A549 (cell line): ENCODE results near the gene CTSF. TPM values are rescaled to one million over a fixed set of nuclear protein-coding genes. Genes with fewer than 3 reads are reported as not detected.

Experiments used
- ATAC-seq, 2 experiments: fragments of 200-7000 bp in 1 of 2; fragments of >200 bp in 1 of 2; cut with Nextera tagmentation in 1 of 2; cut with Tn5 transposase in 1 of 2; 3 replicates each; pipeline versions ENCODE4 v1.8.0 to v1.9.1; 2018 to 2020; ENCODE audit warnings: mild to moderate bottlenecking in 1 of 2, moderate library complexity in 1 of 2
- CTCF ChIA-PET: fragments of 300-600 bp; sonication (Branson Sonifier 250); formaldehyde crosslinking; extraction: SDS; loops from one replicate; lab custom pipeline; 2021; ENCODE audit warnings: antibody characterized with exemption, inconsistent platforms; lab: Yijun Ruan, JAX
- POLR2A ChIA-PET: fragments of 350-600 bp; formaldehyde crosslinking; extraction: SDS; loops from one replicate; lab custom pipeline; 2021; ENCODE audit warnings: antibody characterized with exemption, inconsistent platforms; lab: Yijun Ruan, JAX
- DNase-seq, 2 experiments: peaks; one replicate each; pipeline versions ENCODE4 v3.0.0 to v3.0.0-alpha.2; 2011 to 2016; ENCODE audit warnings: low read depth in 1 of 2, low spot score in 1 of 2
- FAIRE-seq: peaks from 2 replicates; lab custom pipeline; 2011; peaks lifted over from hg19 to GRCh38; lab: Jason Lieb, UNC
- H3K27ac ChIP-seq, 2 experiments: fragments of >200 bp; sonication (Bioruptor Twin); formaldehyde crosslinking; 3 replicates each; pipeline ENCODE4 v1.5.1; 2016 to 2017
- H3K4me1 ChIP-seq: fragments of >200 bp; sonication (Bioruptor Twin); formaldehyde crosslinking; 3 replicates; pipeline ENCODE4 v1.6.1; 2016
- H3K4me2 ChIP-seq: fragments of >200 bp; sonication (Bioruptor Twin); formaldehyde crosslinking; 3 replicates; pipeline ENCODE4 v1.6.1; 2016
- H3K4me3 ChIP-seq: fragments of >200 bp; sonication (Bioruptor Twin); formaldehyde crosslinking; 3 replicates; pipeline ENCODE4 v1.5.1; 2016
- H3K9me3 ChIP-seq: fragments of >200 bp; sonication (Bioruptor Twin); formaldehyde crosslinking; 3 replicates; pipeline ENCODE4 v1.6.1; 2016
- CEBPB ChIP-seq, 2 experiments: fragments of >200 bp in 1 of 2; sonication (Bioruptor Twin) in 1 of 2; formaldehyde crosslinking in 1 of 2; IDR thresholded peaks; 2 replicates each; pipeline ENCODE4 v1.6.1; 2012 to 2016
- CHD4 ChIP-seq: fragments of 200-600 bp; sonication (generic); IDR thresholded peaks from 2 replicates; pipeline ENCODE4 v1.6.1; 2016; ENCODE audit warnings: antibody characterized with exemption, mild to moderate bottlenecking, borderline replicate concordance
- EHMT2 ChIP-seq: fragments of 200-600 bp; sonication (generic); IDR thresholded peaks from 2 replicates; pipeline ENCODE4 v1.6.1; 2016; ENCODE audit warnings: antibody characterized with exemption, low read depth, mild to moderate bottlenecking, moderate library complexity
- ESRRA ChIP-seq: fragments of 150-350 bp; IDR thresholded peaks from 2 replicates; pipeline ENCODE4 v1.6.1; 2014; ENCODE audit warnings: mild to moderate bottlenecking, low read length, borderline replicate concordance
- HEYL ChIP-seq: fragments of 250-450 bp; sonication (Bioruptor Pico); IDR thresholded peaks from 2 replicates; pipeline ENCODE4 v1.8.0; 2021; ENCODE audit warnings: mild to moderate bottlenecking, moderate library complexity
- HOXA7 ChIP-seq: fragments of 250-450 bp; sonication (Bioruptor Pico); IDR thresholded peaks from 2 replicates; pipeline ENCODE4 v1.5.0; 2020; ENCODE audit warnings: mild to moderate bottlenecking, moderate library complexity
- HOXB13 ChIP-seq: fragments of 250-450 bp; sonication (Bioruptor Pico); IDR thresholded peaks from 2 replicates; pipeline ENCODE4 v1.5.0; 2020; ENCODE audit warnings: low read depth, mild to moderate bottlenecking, moderate library complexity
- JUNB ChIP-seq: fragments of >200 bp; sonication (Bioruptor Twin); formaldehyde crosslinking; IDR thresholded peaks from 2 replicates; pipeline ENCODE4 v1.6.1; 2016
- KDM1A ChIP-seq: fragments of 200-600 bp; sonication (generic); IDR thresholded peaks from 2 replicates; pipeline ENCODE4 v1.6.1; 2016; ENCODE audit warnings: low read depth, mild to moderate bottlenecking
- MAFK ChIP-seq: fragments of 450-650 bp; IDR thresholded peaks from 2 replicates; pipeline ENCODE4 v1.6.1; 2014; ENCODE audit not compliant: partially characterized antibody
- MAZ ChIP-seq: fragments of 150-350 bp; IDR thresholded peaks from 2 replicates; pipeline ENCODE4 v1.6.1; 2014; ENCODE audit warnings: antibody characterized with exemption, low read depth, low read length, borderline replicate concordance
- NFE2L2 ChIP-seq: fragments of 150-350 bp; conservative IDR thresholded peaks from 2 replicates; pipeline ENCODE4 v1.6.1; 2014; ENCODE audit warnings: low read length
- NPAS2 ChIP-seq: fragments of 250-450 bp; sonication (Bioruptor Pico); IDR thresholded peaks from 2 replicates; pipeline ENCODE4 v1.8.0; 2022; ENCODE audit warnings: mild to moderate bottlenecking, moderate library complexity, borderline replicate concordance
- RNF2 ChIP-seq: fragments of 200-600 bp; sonication (generic); IDR thresholded peaks from 2 replicates; pipeline ENCODE4 v1.6.1; 2016; ENCODE audit warnings: low read depth, mild to moderate bottlenecking, antibody characterized with exemption, moderate library complexity, borderline replicate concordance
- TP53 ChIP-seq: fragments of 250-450 bp; sonication (Bioruptor Pico); IDR thresholded peaks from 2 replicates; pipeline ENCODE4 v1.5.0; 2021; ENCODE audit warnings: mild to moderate bottlenecking, moderate library complexity
- ZFP36 ChIP-seq: fragments of 450-650 bp; IDR thresholded peaks from 2 replicates; pipeline ENCODE4 v1.6.1; 2014; ENCODE audit warnings: borderline replicate concordance; ENCODE audit not compliant: partially characterized antibody
- WGBS: methylation state at CpG from one replicate; pipeline ENCODE4 v1.1.6; 2017; ENCODE audit errors: missing lambda C conversion rate; 5-methylcytosine and 5-hydroxymethylcytosine counted together
- polyA plus RNA-seq, 4 experiments: library from polyadenylated mRNA; depleted of rRNA in 3 of 4; stranded (reverse); fragments of >200 nt; fragmentation: RNase III in 1 of 4; extraction: RNeasy Plus Mini Kit Qiagen cat#74134 plus additional on column Dnase treatment in 1 of 4; gene quantifications; 2 replicates in 3 of 4; 3 replicates in 1 of 4; pipeline ENCODE4 v1.2.3, GENCODE V29; 2011 to 2017
- TF ChIP-seq, protein P1 (sequence below): IDR thresholded peaks from 2 replicates; pipeline ENCODE4 v1.6.1; 2012; ENCODE audit warnings: low read depth, borderline replicate concordance
- TF ChIP-seq, protein P2 (sequence below): fragments of 450-650 bp; IDR thresholded peaks from 2 replicates; pipeline ENCODE4 v1.6.1; 2014; ENCODE audit warnings: antibody characterized with exemption
- TF ChIP-seq, protein P3 (sequence below): fragments of >200 bp; sonication (Bioruptor Twin); formaldehyde crosslinking; IDR thresholded peaks from 3 replicates; pipeline ENCODE4 v1.5.1; 2016
- TF ChIP-seq, protein P4 (sequence below): fragments of 250-450 bp; sonication (Bioruptor Pico); IDR thresholded peaks from 2 replicates; pipeline ENCODE4 v1.5.0; 2020; ENCODE audit warnings: low read depth, mild to moderate bottlenecking, moderate library complexity
- TF ChIP-seq, protein P5 (sequence below): fragments of 200-600 bp; sonication (generic); IDR thresholded peaks from 2 replicates; pipeline ENCODE4 v1.6.1; 2016; ENCODE audit warnings: antibody characterized with exemption, mild to moderate bottlenecking, moderate library complexity
- TF ChIP-seq, protein P6 (sequence below): fragments of >200 bp; sonication (Bioruptor Twin); formaldehyde crosslinking; IDR thresholded peaks from 3 replicates; pipeline ENCODE4 v1.6.1; 2016
- TF ChIP-seq, protein P7 (sequence below): IDR thresholded peaks from 2 replicates; pipeline ENCODE4 v1.6.1; 2012
- TF ChIP-seq, protein P8 (sequence below): fragments of >200 bp; sonication (Bioruptor Twin); formaldehyde crosslinking; IDR thresholded peaks from 2 replicates; pipeline ENCODE4 v1.6.1; 2016

Gene CTSF
- polyA plus RNA-seq, 2 of the 4 experiments (the other 2 are of a cell fraction): 19.2 to 29.8 TPM

DNA sequence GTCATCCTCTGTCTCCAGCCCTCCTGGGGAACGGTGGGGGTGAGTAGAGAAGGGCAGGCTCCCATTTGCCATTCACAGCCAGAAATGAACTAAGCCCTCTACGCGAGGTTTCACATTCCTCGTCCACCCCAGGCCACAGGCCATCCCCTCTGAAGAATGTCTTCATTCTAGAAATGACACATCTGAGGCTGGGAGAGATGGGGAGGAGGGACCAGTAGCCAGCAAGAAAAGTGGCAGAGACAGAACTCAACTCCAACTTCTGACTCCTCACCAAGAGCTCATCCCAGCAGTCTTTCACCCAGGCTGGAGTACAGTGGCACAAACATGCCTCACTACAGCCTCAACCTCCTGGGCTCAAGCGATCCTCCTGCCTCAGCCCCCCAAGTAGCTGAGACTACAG lies 3.4 kb downstream of the CTSF start:
- no peaks in the 10 kb centered on the region for H3K9me3 ChIP-seq
- CTCF ChIA-PET: interaction anchor here (1.0 to 1.5 kb wide), 2 partner anchors 13 to 156 kb away, joined by 4 read pairs; no protein-coding TSS in a partner anchor
- no peak for FAIRE-seq

DNA sequence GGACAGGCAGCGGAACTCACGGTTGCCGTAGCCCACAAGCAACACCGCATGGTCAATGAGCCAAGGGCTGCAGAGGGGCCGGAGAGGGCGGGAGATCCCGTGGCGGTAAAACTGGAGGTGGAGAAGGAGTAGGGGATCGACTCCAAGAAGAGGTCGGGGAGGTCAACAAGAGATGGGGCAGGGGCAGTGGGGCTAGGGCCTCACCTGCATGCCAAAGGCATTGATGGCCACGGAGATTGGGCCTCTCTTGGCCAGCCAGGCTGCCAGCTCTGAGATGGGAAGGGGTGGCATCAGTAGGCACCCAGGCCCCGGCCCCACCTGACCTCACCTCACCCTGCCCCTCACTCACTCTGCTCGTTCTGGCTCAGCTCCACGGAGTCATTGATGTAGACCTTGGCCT lies 3.9 kb downstream of the CTSF start:
- WGBS: 86% methylated on average over 12 of the region's 14 CpGs
- ChIA-PET POLR2A (no interaction called here), CTCF (interaction anchor here (1.0 to 1.5 kb wide), 2 partner anchors 13 to 155 kb away, joined by 4 read pairs; no protein-coding TSS in a partner anchor)

More for the DNA sequence above, 3.4 kb downstream of the CTSF start:
- Histone ChIP-seq H3K4me3 (no peak overlapping the region), H3K4me1 (peaks cover 5% of the 10 kb centered on the region; the same call in 1 of the 3 replicates), H3K27ac (no peak overlapping the region), H3K4me2 (no peak overlapping the region)
- ATAC-seq (no peak), DNase-seq (no peak)
- POLR2A ChIA-PET: no interaction called here
- 86% methylated on average over 5 of the region's 5 CpGs for whole genome bisulfite sequencing
- TF ChIP-seq HEYL (no peak), EHMT2 (no peak), TP53 (CRISPR knock-in tag) (no peak)
- TF ChIP-seq, protein P1, sequence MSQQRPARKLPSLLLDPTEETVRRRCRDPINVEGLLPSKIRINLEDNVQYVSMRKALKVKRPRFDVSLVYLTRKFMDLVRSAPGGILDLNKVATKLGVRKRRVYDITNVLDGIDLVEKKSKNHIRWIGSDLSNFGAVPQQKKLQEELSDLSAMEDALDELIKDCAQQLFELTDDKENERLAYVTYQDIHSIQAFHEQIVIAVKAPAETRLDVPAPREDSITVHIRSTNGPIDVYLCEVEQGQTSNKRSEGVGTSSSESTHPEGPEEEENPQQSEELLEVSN: no peak
- TF ChIP-seq, protein P2, sequence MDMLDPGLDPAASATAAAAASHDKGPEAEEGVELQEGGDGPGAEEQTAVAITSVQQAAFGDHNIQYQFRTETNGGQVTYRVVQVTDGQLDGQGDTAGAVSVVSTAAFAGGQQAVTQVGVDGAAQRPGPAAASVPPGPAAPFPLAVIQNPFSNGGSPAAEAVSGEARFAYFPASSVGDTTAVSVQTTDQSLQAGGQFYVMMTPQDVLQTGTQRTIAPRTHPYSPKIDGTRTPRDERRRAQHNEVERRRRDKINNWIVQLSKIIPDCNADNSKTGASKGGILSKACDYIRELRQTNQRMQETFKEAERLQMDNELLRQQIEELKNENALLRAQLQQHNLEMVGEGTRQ: no peak

More for the DNA sequence above, 3.9 kb downstream of the CTSF start:
- H3K4me2 ChIP-seq: no peak overlapping the region
- peaks cover 5% of the 10 kb centered on the region; the same call in 1 of the 3 replicates for H3K4me1 ChIP-seq
- TF ChIP-seq NPAS2 (CRISPR knock-in tag) (no peak), CEBPB (IDR thresholded peaks at IDR 0.05) (no peak), HOXB13 (no peak), KDM1A (no peak), HOXA7 (CRISPR knock-in tag) (no peak), CHD4 (no peak), MAZ (no peak), RNF2 (no peak), NFE2L2 (no peak), ESRRA (no peak), ZFP36 (no peak), MAFK (no peak), JUNB (no peak)
- TF ChIP-seq, protein P3, sequence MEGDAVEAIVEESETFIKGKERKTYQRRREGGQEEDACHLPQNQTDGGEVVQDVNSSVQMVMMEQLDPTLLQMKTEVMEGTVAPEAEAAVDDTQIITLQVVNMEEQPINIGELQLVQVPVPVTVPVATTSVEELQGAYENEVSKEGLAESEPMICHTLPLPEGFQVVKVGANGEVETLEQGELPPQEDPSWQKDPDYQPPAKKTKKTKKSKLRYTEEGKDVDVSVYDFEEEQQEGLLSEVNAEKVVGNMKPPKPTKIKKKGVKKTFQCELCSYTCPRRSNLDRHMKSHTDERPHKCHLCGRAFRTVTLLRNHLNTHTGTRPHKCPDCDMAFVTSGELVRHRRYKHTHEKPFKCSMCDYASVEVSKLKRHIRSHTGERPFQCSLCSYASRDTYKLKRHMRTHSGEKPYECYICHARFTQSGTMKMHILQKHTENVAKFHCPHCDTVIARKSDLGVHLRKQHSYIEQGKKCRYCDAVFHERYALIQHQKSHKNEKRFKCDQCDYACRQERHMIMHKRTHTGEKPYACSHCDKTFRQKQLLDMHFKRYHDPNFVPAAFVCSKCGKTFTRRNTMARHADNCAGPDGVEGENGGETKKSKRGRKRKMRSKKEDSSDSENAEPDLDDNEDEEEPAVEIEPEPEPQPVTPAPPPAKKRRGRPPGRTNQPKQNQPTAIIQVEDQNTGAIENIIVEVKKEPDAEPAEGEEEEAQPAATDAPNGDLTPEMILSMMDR: no peak
- TF ChIP-seq, protein P4, sequence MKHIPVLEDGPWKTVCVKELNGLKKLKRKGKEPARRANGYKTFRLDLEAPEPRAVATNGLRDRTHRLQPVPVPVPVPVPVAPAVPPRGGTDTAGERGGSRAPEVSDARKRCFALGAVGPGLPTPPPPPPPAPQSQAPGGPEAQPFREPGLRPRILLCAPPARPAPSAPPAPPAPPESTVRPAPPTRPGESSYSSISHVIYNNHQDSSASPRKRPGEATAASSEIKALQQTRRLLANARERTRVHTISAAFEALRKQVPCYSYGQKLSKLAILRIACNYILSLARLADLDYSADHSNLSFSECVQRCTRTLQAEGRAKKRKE (CRISPR knock-in tag): no peak
- TF ChIP-seq, protein P5, sequence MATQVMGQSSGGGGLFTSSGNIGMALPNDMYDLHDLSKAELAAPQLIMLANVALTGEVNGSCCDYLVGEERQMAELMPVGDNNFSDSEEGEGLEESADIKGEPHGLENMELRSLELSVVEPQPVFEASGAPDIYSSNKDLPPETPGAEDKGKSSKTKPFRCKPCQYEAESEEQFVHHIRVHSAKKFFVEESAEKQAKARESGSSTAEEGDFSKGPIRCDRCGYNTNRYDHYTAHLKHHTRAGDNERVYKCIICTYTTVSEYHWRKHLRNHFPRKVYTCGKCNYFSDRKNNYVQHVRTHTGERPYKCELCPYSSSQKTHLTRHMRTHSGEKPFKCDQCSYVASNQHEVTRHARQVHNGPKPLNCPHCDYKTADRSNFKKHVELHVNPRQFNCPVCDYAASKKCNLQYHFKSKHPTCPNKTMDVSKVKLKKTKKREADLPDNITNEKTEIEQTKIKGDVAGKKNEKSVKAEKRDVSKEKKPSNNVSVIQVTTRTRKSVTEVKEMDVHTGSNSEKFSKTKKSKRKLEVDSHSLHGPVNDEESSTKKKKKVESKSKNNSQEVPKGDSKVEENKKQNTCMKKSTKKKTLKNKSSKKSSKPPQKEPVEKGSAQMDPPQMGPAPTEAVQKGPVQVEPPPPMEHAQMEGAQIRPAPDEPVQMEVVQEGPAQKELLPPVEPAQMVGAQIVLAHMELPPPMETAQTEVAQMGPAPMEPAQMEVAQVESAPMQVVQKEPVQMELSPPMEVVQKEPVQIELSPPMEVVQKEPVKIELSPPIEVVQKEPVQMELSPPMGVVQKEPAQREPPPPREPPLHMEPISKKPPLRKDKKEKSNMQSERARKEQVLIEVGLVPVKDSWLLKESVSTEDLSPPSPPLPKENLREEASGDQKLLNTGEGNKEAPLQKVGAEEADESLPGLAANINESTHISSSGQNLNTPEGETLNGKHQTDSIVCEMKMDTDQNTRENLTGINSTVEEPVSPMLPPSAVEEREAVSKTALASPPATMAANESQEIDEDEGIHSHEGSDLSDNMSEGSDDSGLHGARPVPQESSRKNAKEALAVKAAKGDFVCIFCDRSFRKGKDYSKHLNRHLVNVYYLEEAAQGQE: no peak
- TF ChIP-seq, protein P6, sequence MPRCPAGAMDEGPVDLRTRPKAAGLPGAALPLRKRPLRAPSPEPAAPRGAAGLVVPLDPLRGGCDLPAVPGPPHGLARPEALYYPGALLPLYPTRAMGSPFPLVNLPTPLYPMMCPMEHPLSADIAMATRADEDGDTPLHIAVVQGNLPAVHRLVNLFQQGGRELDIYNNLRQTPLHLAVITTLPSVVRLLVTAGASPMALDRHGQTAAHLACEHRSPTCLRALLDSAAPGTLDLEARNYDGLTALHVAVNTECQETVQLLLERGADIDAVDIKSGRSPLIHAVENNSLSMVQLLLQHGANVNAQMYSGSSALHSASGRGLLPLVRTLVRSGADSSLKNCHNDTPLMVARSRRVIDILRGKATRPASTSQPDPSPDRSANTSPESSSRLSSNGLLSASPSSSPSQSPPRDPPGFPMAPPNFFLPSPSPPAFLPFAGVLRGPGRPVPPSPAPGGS: no peak
- TF ChIP-seq, protein P2: no peak
- TF ChIP-seq, protein P7, sequence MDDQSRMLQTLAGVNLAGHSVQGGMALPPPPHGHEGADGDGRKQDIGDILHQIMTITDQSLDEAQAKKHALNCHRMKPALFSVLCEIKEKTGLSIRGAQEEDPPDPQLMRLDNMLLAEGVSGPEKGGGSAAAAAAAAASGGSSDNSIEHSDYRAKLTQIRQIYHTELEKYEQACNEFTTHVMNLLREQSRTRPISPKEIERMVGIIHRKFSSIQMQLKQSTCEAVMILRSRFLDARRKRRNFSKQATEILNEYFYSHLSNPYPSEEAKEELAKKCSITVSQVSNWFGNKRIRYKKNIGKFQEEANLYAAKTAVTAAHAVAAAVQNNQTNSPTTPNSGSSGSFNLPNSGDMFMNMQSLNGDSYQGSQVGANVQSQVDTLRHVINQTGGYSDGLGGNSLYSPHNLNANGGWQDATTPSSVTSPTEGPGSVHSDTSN: no peak
- TF ChIP-seq, protein P8, sequence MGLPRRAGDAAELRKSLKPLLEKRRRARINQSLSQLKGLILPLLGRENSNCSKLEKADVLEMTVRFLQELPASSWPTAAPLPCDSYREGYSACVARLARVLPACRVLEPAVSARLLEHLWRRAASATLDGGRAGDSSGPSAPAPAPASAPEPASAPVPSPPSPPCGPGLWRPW: no peak
- H3K9me3 ChIP-seq: no peaks in the 10 kb centered on the region
- DNase-seq: no peak
- no peak overlapping the region for H3K27ac ChIP-seq
- no peak for ATAC-seq
- no peak for FAIRE-seq
- H3K4me3 ChIP-seq: no peak overlapping the region
